ENCODE measurements around the gene RWDD4.

Gene RWDD4

GRCh38 chr4:183591301-183591700, 67.7 kb downstream of the RWDD4 start:
- Histone ChIP-seq H3K4me3 (ENCODE audit: control insufficient read depth in 1 of 7, extremely low read depth in 1 of 7, insufficient read depth in 4 of 7, low read depth in 2 of 7, low read length in 6 of 7) (no peak overlapping the region), H3K36me3 (ENCODE audit: control insufficient read depth in 4 of 4, insufficient read depth in 4 of 4, low read length in 3 of 4) (no peaks in the 10 kb centered on the region), H3K4me1 (ENCODE audit: control extremely low read depth in 1 of 4, control insufficient read depth in 4 of 4, insufficient read depth in 4 of 4, low read length in 3 of 4) (no peaks in the 10 kb centered on the region), H3K27ac (ENCODE audit: insufficient read depth in 1 of 2, low read depth in 1 of 2, low read length in 2 of 2, poor library complexity in 1 of 2, severe bottlenecking in 2 of 2) (no peak overlapping the region), H3K9me3 (ENCODE audit: control extremely low read depth in 1 of 5, control insufficient read depth in 4 of 5, insufficient read depth in 2 of 5, low read depth in 1 of 5, low read length in 4 of 5) (peaks cover 0 to 3% (median 0%) of the 10 kb centered on the region in 5 experiments), H3K27me3 (replicated peaks in 2 of 5; ENCODE audit: control insufficient read depth in 4 of 5, insufficient read depth in 5 of 5, low read length in 4 of 5) (no peaks in the 10 kb centered on the region)
- no peak for DNase-seq
- CTCF ChIA-PET = interaction anchor here (1.1 kb wide), 1 partner anchor 11 kb away, joined by 3 read pairs; no protein-coding TSS in a partner anchor
- 100% methylated on average over 3 of the region's 4 CpGs for WGBS (ENCODE audit: insufficient coverage)
- POLR2A ChIA-PET = no interaction called here
